Embryonic facial prominence (tissue), 1 donor: ENCODE measurements around the gene ERCC6L2.

Experiments
- DNase-seq: peaks from one replicate; pipeline ENCODE4 v3.0.0-alpha.2; 2016; ENCODE audit errors: extremely low spot score

ERCC6L2 gene

DNA sequence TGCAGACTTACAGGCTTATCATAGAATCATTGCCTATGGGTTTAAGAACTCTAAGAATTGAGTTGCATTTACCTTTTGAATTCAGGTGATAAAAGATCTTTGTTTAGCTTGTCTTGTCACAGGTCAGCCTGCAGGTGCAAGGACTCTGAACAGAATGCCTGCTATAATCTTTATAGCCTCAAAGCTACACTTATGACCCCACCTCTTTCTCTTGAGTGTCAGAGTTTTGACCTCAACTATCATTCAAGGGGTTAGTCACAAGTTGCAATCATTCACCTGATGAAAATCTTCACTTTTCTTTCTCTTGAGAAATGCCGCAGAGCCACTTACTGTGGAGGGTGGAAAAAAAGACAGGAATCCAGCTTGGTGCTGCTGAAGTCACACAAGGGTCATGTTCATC lies 49.5 kb downstream of the ERCC6L2 start:
- DNase-seq = no peak

DNA sequence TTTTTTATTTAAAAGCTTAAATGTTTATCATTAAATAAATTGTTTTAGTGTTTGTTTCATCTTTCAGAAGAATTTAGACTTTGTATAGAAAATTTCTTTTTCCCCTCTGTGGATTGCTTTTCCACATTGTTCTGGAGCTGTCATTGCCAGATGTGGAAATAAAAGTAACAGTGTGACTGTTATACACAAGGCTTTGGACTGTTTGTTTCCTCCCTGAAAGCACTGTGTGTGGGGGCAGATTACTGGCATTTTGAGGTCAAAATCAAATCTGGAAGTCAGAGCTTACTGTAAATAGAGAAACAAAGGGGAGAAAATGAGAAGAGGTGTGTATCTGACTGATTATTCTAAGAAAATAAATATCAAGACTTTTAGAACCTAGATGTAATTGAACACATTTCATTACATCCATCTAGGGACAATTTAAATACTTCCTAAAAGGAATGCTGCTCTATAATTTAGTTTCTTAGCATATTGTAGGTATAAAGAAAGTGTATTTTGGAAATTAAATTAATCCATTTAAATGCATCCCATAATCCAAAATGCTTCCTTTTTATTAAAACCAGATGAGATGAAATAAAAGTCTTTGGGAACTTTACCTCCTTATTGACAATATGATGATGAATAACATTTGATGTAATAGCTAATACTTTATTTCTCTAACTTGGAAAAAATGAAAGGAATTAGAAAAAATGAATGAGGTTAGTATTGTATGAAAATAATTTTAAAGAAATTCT lies 51.9 kb downstream of the ERCC6L2 start:
- no peak for DNase-seq

GRCh38 chr9:95930277-95930676 lies 54.8 kb downstream of the ERCC6L2 start:
- DNase-seq = no peak

DNA sequence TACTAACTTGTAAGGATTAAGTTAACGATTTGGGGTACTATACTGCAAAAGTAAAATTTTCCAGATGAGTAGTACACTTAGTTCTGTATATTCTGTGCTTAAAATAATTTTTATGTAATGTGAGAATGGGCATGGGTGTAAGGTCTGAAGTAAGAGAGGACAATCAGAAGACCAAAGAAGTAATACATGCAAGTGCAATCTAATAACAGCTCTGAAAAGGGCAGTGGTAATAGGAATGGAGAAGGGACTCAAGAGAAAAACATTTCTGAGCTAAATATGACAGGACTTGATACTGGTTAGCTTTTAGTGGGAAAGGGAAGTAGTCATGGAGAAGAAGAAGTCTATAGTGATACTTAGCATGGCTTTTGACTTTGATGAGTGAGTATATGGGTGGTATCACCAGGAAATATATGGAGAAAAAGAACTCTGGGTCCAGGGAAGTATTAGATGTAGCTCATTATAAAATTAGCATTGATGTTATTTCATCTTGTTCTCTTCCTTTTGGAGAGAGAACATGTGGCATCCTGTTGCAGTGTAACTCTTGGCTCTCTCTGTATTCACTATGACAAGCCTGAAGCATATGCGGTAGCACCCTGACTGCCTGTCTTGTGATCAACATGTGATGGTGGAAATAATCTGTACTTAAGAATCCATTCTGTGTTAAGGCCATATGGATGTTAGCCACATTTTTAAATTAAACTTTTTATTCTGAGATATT lies 60.5 kb downstream of the ERCC6L2 start:
- no peak for DNase-seq

DNA sequence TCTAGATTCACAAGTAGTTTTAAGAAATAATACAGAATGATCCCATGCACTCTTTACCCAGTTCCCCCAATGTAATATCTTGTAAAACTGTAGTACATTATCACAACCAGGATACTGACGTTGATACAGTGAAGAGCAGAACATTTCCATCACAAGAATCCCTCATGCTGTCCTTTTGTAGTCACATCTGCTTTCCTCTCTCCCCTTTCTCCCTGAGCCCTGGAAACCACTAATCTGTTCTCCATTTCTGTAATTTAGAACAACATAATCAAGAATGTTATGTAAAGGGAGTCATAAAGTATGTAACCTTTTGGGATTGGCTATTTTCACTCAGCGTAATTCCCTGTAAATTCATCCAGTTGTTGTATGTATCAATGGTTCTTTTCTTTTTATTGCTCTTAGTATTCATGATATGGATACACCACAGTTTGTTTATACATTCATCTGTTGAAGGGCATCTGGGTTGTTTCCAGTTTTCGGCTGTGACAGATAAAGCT lies 61.1 kb downstream of the ERCC6L2 start:
- no peak for DNase-seq

- no peak for DNase-seq
These were observed 61.6 kb downstream of the ERCC6L2 start for GRCh38 chr9:95937131-95937530.

- no peak for DNase-seq
These were observed 63.2 kb downstream of the ERCC6L2 start for GRCh38 chr9:95938724-95939123.

GRCh38 chr9:95939472-95939871 lies 64.0 kb downstream of the ERCC6L2 start:
- DNase-seq = no peak

DNA sequence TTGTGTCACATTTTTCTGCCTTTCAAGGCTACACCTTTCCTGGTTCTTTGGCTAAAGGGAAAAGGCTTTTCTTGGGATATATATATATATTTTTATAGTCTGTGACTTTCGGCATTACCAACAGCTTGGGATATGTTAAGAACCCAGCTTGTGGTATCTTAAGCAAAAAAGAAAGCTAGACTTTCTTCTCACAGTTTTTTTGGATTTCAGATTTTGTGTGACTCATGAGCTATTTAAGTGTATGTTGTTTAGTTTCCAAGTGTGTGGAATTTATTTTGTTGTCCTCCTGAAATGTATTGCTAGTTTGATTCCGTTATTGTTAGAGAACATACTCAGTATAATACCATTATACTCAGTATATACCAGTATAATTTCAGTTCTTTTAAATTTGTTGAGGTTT lies 64.8 kb downstream of the ERCC6L2 start:
- no peak for DNase-seq

DNA sequence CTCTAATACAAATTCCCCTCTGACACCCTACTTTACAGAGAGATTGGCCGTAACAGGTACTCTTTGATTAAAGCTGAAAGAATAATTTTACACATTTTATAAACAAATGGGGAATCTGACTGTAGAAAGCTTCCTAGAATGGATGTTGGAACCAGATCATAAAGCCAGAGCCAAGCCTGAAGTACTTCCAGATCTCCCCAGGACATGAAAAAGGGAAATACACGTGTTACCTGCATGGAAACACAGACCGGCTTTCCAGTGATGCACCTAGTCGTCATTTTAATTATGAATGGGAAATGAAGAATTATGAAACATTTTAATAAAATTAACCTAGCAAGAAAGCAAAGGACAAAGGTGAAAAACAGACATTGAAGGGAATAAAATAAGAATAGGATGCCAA lies 66.5 kb downstream of the ERCC6L2 start:
- no peak for DNase-seq

- no peak for DNase-seq
These were observed 71.6 kb downstream of the ERCC6L2 start for GRCh38 chr9:95947118-95947517.

- DNase-seq = no peak
These were observed 77.0 kb downstream of the ERCC6L2 start for GRCh38 chr9:95952471-95952870.

DNA sequence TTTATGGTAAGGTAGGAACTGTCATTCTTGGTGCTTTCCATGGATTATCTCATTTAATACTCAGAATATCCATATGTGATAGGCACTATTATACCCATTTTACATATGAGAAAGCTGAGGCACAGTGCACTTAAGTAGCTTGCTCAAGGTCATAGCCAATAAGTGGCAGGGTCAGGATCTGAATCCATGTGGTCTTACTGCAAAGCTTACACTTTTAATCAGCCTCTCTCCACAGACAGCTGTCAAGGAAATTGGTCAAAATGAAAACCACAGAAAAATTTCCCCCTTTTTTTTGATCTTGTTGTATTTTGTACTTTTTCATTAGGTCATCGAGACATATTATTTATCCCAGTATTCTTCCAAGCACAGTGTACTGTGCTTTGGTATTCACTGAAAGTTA lies 78.5 kb downstream of the ERCC6L2 start:
- DNase-seq = no peak

DNA sequence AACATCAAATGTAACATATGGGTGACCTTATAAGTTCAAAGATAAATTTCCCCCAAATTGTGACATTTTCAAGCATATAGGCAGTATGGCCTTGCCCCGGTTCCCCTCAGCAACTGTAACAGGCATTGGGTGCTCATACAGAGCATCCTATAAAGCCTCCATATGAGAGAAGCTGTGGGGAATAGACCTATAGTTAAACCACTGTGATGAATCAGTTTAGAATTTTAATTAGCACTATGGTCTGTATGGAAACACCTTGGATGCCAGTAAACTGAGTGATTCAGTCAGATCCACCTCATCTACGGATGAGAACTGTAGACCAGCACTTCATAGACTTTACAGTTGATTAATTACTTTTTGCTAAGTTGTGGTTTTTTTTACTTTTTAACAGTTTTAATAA lies 79.4 kb downstream of the ERCC6L2 start:
- DNase-seq = no peak

DNA sequence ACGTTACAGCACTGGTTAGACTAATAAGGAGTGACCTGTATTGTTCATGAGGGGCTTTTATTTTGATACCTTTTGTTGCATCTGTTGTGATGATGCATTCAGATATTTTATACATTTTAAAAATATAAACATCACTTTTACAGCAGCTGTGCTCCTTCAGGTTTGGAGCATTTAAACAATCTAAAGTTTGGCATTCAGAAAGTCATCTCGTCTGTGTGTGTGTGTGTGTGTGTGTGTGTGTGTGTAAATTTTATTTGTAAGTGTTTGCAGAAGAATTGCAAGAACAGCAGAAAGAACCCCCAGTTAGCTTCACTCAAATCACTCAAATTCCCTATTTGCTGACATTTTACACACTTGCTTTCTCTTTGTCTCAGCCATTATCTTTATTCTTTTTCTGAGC lies 87.4 kb downstream of the ERCC6L2 start:
- no peak for DNase-seq

DNA sequence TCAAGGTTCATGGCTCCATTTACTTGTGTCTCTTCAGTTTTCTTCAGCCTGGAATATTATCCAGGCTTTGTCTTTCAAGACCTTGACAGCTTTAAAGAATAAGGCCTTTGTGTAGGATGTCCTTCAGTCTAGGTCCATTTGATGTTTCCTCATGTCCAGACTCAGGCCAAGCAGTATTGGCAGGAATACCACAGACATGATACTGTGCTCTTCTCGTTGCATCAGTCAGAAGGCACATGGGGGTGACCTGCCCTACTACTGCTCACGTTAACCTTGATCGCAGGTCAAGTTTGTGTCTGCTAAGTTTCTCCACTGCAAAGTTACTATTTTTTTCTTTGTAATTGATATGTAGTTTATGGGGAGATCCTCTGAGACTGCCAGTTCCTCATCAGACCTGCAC lies 88.2 kb downstream of the ERCC6L2 start:
- no peak for DNase-seq

DNA sequence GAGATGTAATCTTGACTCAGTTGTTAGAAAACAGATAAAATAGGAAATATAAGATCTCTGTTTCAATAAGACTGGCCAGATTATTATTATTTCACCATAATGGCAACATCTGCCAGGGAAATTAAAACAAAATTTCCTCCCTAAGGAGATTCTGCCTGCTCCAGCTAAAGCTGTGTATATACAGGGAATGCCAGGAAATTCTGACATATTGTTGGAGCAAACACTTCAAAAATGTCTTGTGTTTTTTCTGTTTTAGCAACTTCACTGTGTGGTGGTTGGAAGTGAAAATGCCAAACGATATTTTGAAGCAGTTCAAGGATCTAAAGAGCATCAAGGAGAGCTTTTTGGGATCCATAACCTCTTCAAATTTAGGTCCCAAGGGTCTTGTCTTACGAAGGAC lies 90.8 kb downstream of the ERCC6L2 start:
- no peak for DNase-seq

DNA sequence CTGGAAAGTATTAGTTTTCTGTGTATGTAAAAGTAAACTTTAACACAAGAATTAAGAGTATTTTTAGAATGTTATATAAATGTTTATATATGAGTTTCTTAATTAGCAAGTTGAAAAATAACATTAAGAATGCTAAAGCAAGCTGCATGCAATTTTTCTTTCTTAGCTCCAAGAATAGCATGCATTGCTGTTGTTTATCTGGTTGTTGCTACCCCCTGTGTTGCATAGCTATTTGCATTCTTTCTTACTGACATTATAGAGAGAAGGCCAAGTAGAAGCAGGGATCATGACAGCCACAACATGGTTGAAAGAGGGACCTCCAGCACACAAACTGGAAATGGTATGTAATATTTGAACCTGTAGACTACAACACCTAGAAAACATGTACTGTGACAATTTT lies 94.8 kb downstream of the ERCC6L2 start:
- no peak for DNase-seq

DNA sequence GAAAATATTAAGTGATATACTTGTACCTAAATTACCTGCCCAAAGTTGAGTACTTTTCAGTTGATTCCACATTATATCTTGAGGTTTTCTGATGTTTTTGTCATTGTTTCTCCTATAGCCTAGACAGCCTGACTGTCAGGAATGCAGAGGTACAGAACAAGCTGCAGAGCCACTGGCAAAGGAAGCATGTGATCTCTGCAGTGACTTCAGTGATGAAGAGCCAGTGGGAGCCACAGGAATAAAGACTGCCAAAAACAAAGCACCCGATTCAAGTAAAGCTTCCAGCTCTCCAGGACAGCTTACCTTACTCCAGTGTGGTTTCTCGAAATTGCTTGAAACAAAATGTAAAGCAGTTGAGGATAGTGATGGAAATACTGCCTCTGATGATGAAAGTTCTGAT lies 96.3 kb downstream of the ERCC6L2 start:
- no peak for DNase-seq

- no peak for DNase-seq
These were observed 98.9 kb downstream of the ERCC6L2 start for GRCh38 chr9:95974389-95974788.

GRCh38 chr9:95977371-95977770 lies 101.9 kb downstream of the ERCC6L2 start:
- no peak for DNase-seq

DNA sequence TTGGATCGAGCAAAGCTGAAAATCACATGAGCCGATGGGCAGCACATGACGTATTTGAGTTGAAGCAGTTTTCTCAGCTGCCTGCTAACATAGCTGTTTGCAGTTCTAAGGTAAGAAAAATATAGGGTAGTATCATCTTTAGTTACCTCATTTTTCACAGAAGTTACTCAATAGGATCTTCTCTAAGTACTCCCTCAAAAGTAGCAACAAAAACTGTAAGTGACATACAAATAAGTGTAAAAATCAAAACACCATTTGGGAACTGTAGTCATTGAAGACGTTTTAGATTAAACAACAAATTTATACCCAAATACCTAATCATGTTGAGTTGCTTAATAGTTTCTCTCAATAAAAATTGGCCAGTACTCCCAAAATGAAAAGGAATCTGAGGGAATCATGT lies 102.6 kb downstream of the ERCC6L2 start:
- DNase-seq = no peak

GRCh38 chr9:95979446-95979845 lies 104.0 kb downstream of the ERCC6L2 start:
- DNase-seq = no peak
